ENCODE data around the gene ZNF200.

The ZNF200 gene

DNA sequence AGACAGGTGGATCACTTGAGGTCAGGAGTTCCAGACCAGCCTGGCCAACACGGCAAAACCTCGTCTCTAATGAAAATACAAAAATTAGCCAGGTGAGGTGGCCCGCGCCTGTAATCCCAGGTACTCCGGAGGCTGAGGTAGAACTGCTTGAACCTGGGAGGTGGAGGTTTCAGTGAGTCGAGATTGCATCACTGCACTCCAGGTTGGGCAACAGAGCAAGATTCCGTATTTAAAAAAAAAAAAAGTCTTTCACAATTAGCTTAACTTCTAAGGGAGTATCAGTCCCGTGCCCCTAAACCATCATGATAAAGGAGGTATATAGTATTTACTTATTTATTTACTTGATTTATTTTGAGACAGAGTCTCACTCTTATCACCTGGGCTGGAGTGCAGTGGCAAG, 24.9 kb upstream of the ZNF200 start:
- no peak for DNase-seq (ENCODE audit: extremely low read depth, low read depth)
- no peak for TF ChIP-seq CTCF (IDR thresholded peaks at IDR 0.05; ENCODE audit: low read depth, low read length)

GRCh38 chr16:3256866-3257465, 22.0 kb upstream of the ZNF200 start:
- no peak for DNase-seq (ENCODE audit: extremely low read depth, low read depth)
- no peak for TF ChIP-seq CTCF (IDR thresholded peaks at IDR 0.05; ENCODE audit: low read depth, low read length)

GRCh38 chr16:3256146-3256865, 21.3 kb upstream of the ZNF200 start, which contains the start of gene MEFV:
Gene MEFV (minus strand): TSS chr16:3256633. CDS start chr16:3256587, 46 bp downstream.
- no peak for TF ChIP-seq CTCF (IDR thresholded peaks at IDR 0.05; ENCODE audit: low read depth, low read length)
- DNase-seq (ENCODE audit: extremely low read depth, low read depth): no peak

DNA sequence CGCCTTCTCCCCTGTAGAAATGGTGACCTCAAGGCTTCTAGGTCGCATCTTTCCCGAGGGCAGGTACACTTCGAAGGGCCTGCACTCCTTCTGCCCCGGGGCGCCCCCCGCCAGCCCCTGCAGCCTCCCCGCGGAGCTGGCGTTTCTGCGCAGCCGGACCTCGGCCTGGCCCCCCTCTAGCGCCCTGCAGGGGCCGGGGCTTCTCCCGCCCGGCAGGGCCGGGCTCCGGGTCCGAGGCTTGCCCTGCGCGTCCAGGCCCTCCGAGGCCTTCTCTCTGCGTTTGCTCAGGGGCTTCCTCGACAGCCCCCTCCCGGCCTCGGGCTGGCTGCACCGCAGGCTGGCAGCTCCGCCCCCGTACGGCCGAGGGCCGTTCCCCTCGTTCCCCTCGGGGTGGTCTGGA, 19.4 kb upstream of the ZNF200 start:
- DNase-seq (ENCODE audit: extremely low read depth, low read depth): no peak

GRCh38 chr16:3252967-3253366, 18.0 kb upstream of the ZNF200 start:
- no peak for TF ChIP-seq CTCF (IDR thresholded peaks at IDR 0.05; ENCODE audit: low read depth, low read length)
- no peak for DNase-seq (ENCODE audit: extremely low read depth, low read depth)

More for the DNA sequence above, 19.4 kb upstream of the ZNF200 start:
- TF ChIP-seq CTCF (IDR thresholded peaks at IDR 0.05; ENCODE audit: low read depth, low read length): no peak

GRCh38 chr16:3249451-3249850, 14.5 kb upstream of the ZNF200 start:
- no peak for TF ChIP-seq CTCF (IDR thresholded peaks at IDR 0.05; ENCODE audit: low read depth, low read length)
- no peak for DNase-seq (ENCODE audit: extremely low read depth, low read depth)

- TF ChIP-seq CTCF (IDR thresholded peaks at IDR 0.05; ENCODE audit: low read depth, low read length): no peak
Measured at GRCh38 chr16:3249020-3249419, 14.1 kb upstream of the ZNF200 start.

More at GRCh38 chr16:3249020-3249419, 14.1 kb upstream of the ZNF200 start:
- DNase-seq (ENCODE audit: extremely low read depth, low read depth): no peak
